K562 (cell line): ENCODE results near the gene SV2C.

Experiments used
- ATF2 ChIP-seq: sonication (generic); formaldehyde crosslinking; IDR thresholded peaks from 2 replicates; pipeline ENCODE4 v1.8.1; 2022; ENCODE audit warnings: missing genetic modification reagents
- ATF3 ChIP-seq, 2 experiments: fragments of 450-650 bp in 1 of 2; sonication (generic) in 1 of 2; formaldehyde crosslinking in 1 of 2; IDR thresholded peaks in 1 of 2; conservative IDR thresholded peaks in 1 of 2; 2 replicates each; pipeline versions ENCODE4 v1.6.1 to v1.8.1; 2016 to 2023; ENCODE audit warnings: mild to moderate bottlenecking in 2 of 2, moderate library complexity in 2 of 2, inconsistent platforms in 1 of 2, missing genetic modification reagents in 1 of 2
- PATZ1 ChIP-seq: fragments of 250-450 bp; sonication (Bioruptor Pico); IDR thresholded peaks from 2 replicates; pipeline ENCODE4 v1.5.0; 2020; ENCODE audit warnings: mild to moderate bottlenecking, borderline replicate concordance
- SMAD3 ChIP-seq: fragments of 450-650 bp; formaldehyde crosslinking; conservative IDR thresholded peaks from 2 replicates; pipeline ENCODE4 v1.4.0; 2020; ENCODE audit warnings: mild to moderate bottlenecking
- SRF ChIP-seq, 2 experiments: fragments of 250-450, 450-650 bp in 1 of 2; sonication (Bioruptor Pico) in 1 of 2; sonication (generic) in 1 of 2; formaldehyde crosslinking; IDR thresholded peaks; 2 replicates each; pipeline versions ENCODE4 v1.5.0 to v1.5.1; 2020 to 2022; ENCODE audit warnings: mild to moderate bottlenecking in 1 of 2, missing genetic modification reagents in 1 of 2
- SRSF3 ChIP-seq: fragments of 200-400 bp; formaldehyde crosslinking; IDR thresholded peaks from 2 replicates; pipeline ENCODE4 v1.6.1; 2016; ENCODE audit warnings: mild to moderate bottlenecking, low read length, moderate library complexity; ENCODE audit not compliant: insufficient read depth
- ZNF551 ChIP-seq: fragments of 250-450 bp; sonication (Bioruptor Pico); IDR thresholded peaks from 2 replicates; pipeline ENCODE4 v1.5.0; 2021; ENCODE audit warnings: mild to moderate bottlenecking, moderate library complexity
- ZNF830 ChIP-seq: fragments of 250-450 bp; sonication (Bioruptor Pico); IDR thresholded peaks from 2 replicates; pipeline ENCODE4 v1.5.0; 2021; ENCODE audit warnings: mild to moderate bottlenecking

GRCh38 chr5:76074487-76075065 is 8.6 kb upstream of the SV2C start:
- TF ChIP-seq SRSF3, result no peak
- no peak for TF ChIP-seq ZNF830 (CRISPR knock-in tag)
- TF ChIP-seq ATF2, result no peak
- TF ChIP-seq ZNF551 (CRISPR knock-in tag), result no peak
- TF ChIP-seq SRF (CRISPR knock-in tag; IDR thresholded peaks at IDR 0.05), result no peak
- no peak for TF ChIP-seq PATZ1 (CRISPR knock-in tag)
- TF ChIP-seq ATF3 (IDR thresholded peaks at IDR 0.05), result no peak
- no peak for TF ChIP-seq ATF3 (CRISPR knock-in tag; conservative IDR thresholded peaks at IDR 0.05)
- no peak for TF ChIP-seq SMAD3 (CRISPR knock-in tag)
